ENCODE results near the gene PUS10. TPM values are rescaled to one million over a fixed set of nuclear protein-coding genes. Genes with fewer than 3 reads are reported as not detected.

The PUS10 gene
- total RNA-seq, 6 donors from 2014 or later = 6.1 to 28.3 (median 10.3) TPM

GRCh38 chr2:61029533-61029932, 11.5 kb upstream of the PUS10 start:
- 98 to 100% methylated on average over 3 of the region's 3 CpGs for WGBS, 2 donors
- ATAC-seq (ENCODE audit: low FRiP score in 2 of 2) = no peak

GRCh38 chr2:61023670-61024069, 5.6 kb upstream of the PUS10 start:
- 95% methylated on average over 4 of the region's 4 CpGs for WGBS, 2 donors
- no peak for DNase-seq

More at GRCh38 chr2:61029533-61029932, 11.5 kb upstream of the PUS10 start:
- Histone ChIP-seq H3K4me3 (no peak overlapping the region), H3K9me3 (no peaks in the 10 kb centered on the region), H3K27ac (no peak overlapping the region), H3K36me3 (peaks cover 0 to 39% (median 27%) of the 10 kb centered on the region in 4 donors), H3K4me1 (no peaks in the 10 kb centered on the region), H3K27me3 (no peaks in the 10 kb centered on the region)
- TF ChIP-seq POLR2AphosphoS5 (IDR thresholded peaks at IDR 0.05) (no peak), CTCF (IDR thresholded peaks at IDR 0.05) (no peak), POLR2A (IDR thresholded peaks at IDR 0.05) (no peak), EP300 (IDR thresholded peaks at IDR 0.05) (no peak)
- DNase-seq = no peak

GRCh38 chr2:61021228-61021660, 3.2 kb upstream of the PUS10 start:
- WGBS, 2 donors = 82 to 93% methylated on average over 1 to 6 of the region's 6 CpGs
- DNase-seq = no peak
- no peak for TF ChIP-seq EP300 (IDR thresholded peaks at IDR 0.05)
- no peak for TF ChIP-seq CTCF (IDR thresholded peaks at IDR 0.05)
- TF ChIP-seq POLR2AphosphoS5 (IDR thresholded peaks at IDR 0.05) = no peak
- TF ChIP-seq POLR2A (IDR thresholded peaks at IDR 0.05) = no peak
- Histone ChIP-seq H3K4me3 (no peak overlapping the region), H3K36me3 (peaks cover 0 to 28% (median 6%) of the 10 kb centered on the region in 4 donors), H3K27ac (no peak overlapping the region), H3K27me3 (no peaks in the 10 kb centered on the region), H3K9me3 (peaks cover 0 to 3% (median 0%) of the 10 kb centered on the region in 4 donors), H3K4me1 (peaks cover 12 to 31% (median 23%) of the 10 kb centered on the region in 4 donors)
- ATAC-seq (ENCODE audit: low FRiP score in 2 of 2) = no peak

More at GRCh38 chr2:61023670-61024069, 5.6 kb upstream of the PUS10 start:
- no peak for TF ChIP-seq POLR2A (IDR thresholded peaks at IDR 0.05)
- TF ChIP-seq POLR2AphosphoS5 (IDR thresholded peaks at IDR 0.05) = no peak
- TF ChIP-seq EP300 (IDR thresholded peaks at IDR 0.05) = no peak
- no peak for TF ChIP-seq CTCF (IDR thresholded peaks at IDR 0.05)
- Histone ChIP-seq H3K27me3 (no peaks in the 10 kb centered on the region), H3K36me3 (peaks cover 0 to 28% (median 6%) of the 10 kb centered on the region in 4 donors), H3K9me3 (peaks cover 0 to 3% (median 0%) of the 10 kb centered on the region in 4 donors), H3K4me3 (no peak overlapping the region), H3K27ac (no peak overlapping the region), H3K4me1 (peaks cover 11 to 24% (median 17%) of the 10 kb centered on the region in 4 donors)
- no peak for ATAC-seq (ENCODE audit: low FRiP score in 2 of 2)

- H3K4me3 ChIP-seq = peak overlapping the region; percentile 77 to 89 (median 81)
These were observed 743 bp upstream of the PUS10 start for GRCh38 chr2:61018798-61019197.

More at GRCh38 chr2:61018798-61019197, 743 bp upstream of the PUS10 start:
- WGBS, 2 donors = 33 to 35% methylated on average over 6 of the region's 6 CpGs
- peaks cover 19 to 43% (median 33%) of the 10 kb centered on the region in 4 donors for H3K4me1 ChIP-seq
- DNase-seq = no peak
- peaks cover 0 to 17% (median 4%) of the 10 kb centered on the region in 4 donors for H3K36me3 ChIP-seq
- H3K27ac ChIP-seq = peak overlapping the region; percentile 90 to 95 (median 94)
- H3K27me3 ChIP-seq = no peaks in the 10 kb centered on the region
- ATAC-seq (ENCODE audit: low FRiP score in 2 of 2) = no peak
- TF ChIP-seq POLR2A (IDR thresholded peaks at IDR 0.05) (no peak), EP300 (IDR thresholded peaks at IDR 0.05) (no peak), CTCF (IDR thresholded peaks at IDR 0.05) (no peak), POLR2AphosphoS5 (IDR thresholded peaks at IDR 0.05) (no peak)
- H3K9me3 ChIP-seq = peaks cover 0 to 3% (median 0%) of the 10 kb centered on the region in 4 donors
